Caki2 (cell line): ENCODE data around the gene AGAP1. TPM values are rescaled to one million over a fixed set of nuclear protein-coding genes. Genes with fewer than 3 reads are reported as not detected.

ENCODE experiments used
- DNase-seq: peaks from one replicate; pipeline ENCODE4 v3.0.0-alpha.2; 2015; ENCODE audit warnings: low read depth
- in situ Hi-C: cut with HindIII; loops from 2 replicates; pipeline ENCODE4 v1.10.0; 2016; ENCODE audit warnings: low sequenced_read_pairs, low pct_unique_long_range_greater_than_20kb, mixed read lengths
- total RNA-seq: library from RNA; depleted of rRNA; stranded (reverse); fragments of >200 nt; shearing (Covaris generic); gene quantifications from 2 replicates; pipeline ENCODE4 v1.2.3, GENCODE V29; 2014; ENCODE audit warnings: low replicate concordance

The AGAP1 gene
- total RNA-seq, 1 experiment from 2014 or later = 5.3 TPM

DNA sequence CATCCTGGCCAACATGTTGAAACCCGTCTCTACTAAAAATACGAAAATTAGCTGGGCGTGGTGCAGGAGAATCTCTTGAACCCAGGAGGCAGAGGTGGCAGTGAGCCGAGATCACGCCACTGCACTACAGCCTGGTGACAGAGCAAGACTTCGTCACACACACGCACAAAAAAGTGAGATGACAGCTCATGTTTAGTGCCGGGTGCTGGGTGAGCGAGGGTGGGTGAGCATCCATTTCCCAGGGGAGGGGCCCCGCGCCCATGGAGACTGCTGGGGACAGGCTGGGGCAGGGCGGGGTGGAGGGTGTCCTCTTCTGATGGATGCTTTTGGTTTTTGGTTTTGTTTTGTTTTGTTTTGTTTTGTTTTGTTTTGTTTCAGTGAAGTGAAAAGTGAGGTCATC is 467.9 kb downstream of the AGAP1 start:
- in situ Hi-C loops = no loop called here

DNA sequence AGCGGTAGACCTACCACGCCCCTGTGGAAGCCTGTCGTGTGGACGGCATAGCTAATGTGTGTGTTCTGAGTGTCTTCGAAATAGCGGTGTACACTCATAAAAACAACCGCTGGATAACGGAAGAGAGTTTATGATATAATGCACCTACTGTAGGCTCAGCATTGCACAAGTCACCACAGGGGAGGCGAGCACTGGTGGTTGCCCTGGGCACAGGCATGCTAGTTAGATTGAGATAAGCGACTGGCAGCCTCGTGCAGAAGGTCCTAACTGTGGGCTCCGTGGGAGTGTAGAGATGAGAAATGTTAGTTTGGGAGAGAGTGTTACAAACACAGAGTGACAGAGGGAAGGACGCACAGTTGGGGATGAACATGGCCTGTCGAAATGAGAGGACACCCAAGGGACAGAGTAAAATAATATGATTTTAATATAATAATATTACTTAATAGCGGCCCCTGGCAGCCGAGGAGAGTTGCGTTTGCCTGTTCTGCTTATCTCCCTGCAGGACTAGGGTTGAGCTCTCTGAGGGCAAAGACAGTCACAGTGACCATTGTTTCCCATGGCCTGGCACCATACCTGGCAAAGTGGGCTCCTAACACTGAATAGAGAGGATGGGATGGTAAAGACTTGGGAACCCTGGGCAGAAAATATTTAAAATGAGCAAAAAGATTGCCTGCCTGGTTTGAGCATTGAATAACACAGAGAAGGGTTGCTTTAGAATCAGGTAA is 470.2 kb downstream of the AGAP1 start:
- in situ Hi-C loops = no loop called here
- DNase-seq = no peak

More for the DNA sequence above, 467.9 kb downstream of the AGAP1 start:
- no peak for DNase-seq

DNA sequence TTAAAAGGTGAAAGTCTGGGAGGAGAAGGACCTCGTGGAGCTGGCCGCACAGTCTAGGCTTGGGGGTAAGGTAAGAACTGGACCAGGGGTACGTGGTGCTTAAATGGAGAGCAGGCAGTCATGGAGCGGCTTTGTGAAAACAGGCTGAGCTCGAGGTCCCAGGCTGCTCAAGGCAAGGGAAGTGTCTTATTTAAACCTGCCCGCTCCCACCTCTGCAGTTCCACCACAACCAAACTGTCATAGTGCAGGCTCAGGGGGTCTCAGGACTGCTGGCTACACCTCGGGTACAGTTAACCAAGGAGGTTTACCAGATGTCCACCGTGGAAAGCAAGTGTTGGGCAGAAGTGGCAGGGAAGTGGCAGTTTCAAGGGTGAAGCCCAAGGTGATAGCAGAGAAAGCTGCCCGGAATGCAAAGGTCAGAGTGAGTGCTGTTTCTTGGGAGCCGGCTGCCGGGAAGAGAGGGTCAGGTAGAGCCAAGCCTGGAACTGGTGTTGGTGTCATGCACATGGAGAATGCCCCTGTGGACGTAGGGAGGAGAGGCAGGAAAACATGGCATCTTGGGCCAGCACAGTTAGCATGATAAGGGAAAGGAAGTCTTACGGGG is 471.0 kb downstream of the AGAP1 start:
- in situ Hi-C loops = no loop called here
- DNase-seq = no peak

DNA sequence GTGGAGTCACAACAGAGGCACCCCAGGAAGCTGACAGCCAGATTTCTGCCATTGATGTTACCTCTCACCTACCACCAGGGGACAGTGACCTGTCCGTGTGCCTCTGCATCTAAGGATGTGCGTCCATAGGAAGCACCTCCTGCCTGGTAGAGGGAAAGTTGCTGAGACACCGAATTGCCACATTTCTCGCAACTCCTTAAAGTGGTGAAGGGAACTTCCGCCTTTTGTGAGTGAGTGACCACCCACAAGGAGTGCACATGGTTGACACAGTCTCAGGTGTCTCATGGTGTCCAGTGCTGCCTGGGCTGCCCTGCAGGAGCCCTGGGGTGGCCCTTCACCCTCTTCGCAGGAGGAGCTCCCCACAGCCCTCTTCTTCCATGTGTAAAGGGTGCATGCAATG is 472.6 kb downstream of the AGAP1 start:
- in situ Hi-C loops = no loop called here
- DNase-seq = no peak

DNA sequence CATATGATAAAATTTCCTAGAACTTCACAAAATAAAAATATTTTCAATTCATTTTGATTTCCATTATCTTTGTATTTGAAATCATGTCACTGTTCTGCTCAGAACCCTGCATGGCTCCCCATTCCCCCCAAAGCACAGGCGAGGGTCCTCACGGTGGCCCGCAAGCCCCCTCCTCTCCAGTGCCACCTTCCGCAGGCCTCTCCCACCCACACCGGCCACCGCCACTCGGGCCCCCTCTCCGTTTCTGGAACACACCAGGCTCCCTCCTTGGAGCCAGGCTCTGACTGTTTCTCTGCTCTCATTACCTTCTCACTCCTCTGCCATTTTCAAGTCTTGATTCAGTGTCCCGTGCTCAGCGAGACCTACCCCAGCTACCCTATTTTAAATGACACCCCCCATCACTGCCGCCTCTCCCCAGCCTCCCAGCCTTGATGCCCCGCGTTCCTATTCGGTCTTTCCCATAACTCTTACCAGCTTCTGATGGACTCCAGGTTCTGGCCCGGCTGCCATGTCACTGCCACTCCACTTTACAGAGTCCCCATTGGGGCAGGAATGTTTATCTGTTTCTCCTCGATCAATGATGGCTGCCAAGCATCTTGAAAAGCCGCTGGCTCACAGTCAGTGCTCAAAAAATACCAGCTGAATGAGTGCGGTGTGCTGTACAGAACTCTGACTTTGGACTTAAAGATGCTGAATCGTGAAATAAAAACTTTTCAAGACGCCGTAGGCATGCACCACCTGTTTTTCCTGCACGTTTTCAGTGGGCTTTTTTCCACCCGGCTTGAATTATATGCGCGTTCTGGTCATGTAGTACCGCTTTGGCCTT is 473.3 kb downstream of the AGAP1 start:
- in situ Hi-C loops = no loop called here
- DNase-seq = no peak

DNA sequence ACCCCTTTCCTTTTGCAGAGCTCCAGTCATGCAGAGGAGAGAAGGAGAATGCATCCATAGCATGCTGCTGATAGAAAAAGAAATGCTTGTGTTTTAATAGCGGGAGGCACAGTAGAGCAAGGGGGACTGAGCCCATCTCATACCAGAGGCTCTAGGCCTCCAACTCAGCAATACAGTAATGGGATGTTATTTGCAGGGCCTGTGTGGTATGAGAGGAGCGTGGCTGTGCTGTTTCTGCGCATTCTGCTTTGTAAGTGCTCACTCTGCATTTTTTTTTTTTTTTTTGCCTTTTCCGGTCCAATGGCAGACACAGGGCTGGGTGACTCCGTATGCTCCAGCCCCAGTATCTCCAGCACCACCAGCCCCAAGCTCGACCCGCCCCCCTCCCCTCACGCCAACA is 474.3 kb downstream of the AGAP1 start:
- no peak for DNase-seq
- in situ Hi-C loops = no loop called here

DNA sequence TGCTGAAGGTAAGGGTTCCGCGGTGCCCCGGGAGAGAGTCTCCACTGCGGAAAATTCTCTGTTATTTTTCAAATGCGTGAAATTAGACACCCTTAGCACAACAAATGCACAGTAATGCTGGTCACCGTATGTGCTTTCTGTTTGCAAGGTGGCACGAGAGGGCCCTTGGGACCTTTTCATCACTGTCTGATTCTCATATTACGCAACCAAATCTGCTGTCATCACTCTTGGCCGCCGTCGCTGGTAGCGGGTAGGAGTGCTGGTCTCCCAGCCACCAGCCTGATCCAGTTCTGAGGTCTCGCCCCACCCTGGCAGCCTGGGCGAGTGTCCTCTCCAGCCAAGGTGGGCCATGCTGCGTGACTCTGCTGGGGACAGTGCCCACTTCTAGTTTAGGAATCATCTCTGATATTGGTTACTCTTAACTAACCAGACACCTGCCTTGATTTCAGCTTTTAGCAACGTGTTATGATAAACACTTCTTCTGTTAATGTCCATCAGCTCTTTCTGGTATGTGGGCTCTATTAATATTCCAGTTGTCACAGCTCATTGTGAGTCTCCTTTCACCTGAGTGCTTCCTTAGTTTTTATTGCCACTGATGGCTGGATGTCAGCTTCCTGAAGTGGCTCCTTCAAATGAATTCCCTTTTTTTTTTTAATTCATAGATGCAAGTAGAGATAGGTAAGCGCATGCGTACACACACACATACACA is 474.9 kb downstream of the AGAP1 start:
- DNase-seq = no peak
- in situ Hi-C loops = no loop called here

DNA sequence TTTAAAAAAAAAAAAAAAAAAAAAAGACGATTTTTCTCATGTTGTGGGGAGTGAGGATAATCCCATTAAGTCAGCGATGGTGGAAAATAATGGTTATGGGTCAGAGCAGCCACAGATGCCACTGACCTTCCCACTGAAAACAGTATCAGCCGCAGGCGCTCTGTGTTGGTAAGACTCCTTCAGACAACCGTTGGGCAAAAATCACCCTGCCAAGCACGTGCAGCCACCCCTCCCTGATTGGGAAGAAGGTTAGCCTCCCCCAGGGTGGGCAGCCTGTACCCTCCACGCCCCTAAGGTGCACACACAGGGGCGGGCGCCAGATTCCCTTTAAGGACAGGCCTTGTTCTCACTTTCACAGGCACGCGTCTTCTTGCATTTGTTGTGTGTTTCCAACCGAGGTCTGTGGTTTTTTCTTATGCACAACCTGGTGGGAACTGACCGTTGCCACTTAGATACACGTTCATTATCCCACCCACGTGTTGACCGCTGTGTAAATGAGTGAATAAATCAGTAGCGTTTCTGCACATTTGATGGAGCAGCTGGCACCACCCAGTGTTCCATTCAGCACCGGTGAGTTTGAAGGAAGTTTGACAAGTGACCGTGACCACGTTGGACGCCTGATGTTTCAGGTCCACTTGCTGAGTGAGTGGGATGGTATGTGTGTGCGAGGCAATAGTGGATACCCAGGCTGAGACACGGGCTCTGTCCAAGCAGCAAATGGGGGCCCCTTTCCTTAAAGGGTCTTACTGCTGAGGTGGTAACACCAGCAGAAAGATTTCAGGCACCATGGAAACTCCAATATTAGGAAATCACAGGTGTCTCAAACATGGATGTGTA is 476.6 kb downstream of the AGAP1 start:
- in situ Hi-C loops = no loop called here
- no peak for DNase-seq

DNA sequence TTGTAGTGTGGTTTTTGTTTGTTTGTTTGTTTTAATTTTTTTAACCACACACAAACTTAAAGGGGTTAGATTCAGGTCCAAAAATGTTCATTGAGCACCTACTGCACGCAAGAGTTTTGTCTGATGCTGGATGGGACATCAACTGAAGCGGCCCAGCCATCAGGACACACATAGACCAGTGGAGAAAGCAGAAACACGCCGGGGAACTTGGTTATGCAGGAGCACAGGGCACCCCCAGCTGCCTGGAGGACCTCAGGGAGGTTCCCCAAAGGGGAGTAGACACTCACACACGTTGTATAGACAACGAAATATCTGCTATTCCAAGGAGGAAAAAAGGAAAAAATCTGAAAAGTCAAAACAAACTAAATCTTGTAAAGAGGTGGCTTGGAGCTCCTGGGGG is 482.7 kb downstream of the AGAP1 start:
- no peak for DNase-seq
- in situ Hi-C loops = no loop called here

DNA sequence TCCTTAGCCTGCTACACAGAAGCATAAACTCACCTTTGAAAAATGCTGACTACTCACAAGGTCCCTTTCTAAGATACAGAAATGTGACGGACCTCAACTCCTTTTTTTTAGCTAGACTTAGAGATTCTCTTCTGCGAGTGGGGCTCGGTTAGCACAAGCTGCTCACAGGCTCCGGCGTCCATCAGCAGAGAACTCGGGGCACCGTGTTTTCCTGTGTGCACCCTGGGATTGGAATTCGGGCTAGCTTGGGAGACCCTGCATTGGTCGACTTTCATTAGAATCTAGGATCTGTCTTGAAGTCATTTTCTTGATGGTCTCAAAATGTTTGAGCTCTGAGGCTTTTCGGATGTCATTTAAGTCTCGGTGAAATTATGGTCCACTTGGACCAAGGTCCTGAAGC is 483.1 kb downstream of the AGAP1 start:
- DNase-seq = no peak
- in situ Hi-C loops = no loop called here

DNA sequence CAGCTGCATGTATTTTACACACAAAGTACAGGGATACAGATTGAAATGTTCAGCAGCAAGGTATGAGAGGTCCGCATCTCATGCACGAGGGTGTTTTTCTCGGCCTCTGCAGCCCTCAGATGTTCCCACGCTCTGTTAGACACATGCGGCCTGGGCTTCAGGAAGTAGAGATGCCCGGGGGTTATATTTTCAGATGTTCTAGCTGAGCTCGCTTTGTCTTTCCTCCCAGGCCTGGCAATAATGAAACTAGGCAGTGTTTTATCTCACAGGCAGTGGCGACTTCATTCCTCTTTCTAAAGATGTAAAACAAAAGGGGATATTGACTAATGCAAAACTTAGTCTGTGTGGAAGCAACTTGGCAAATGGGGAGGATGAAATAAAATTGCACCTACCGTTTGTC is 483.6 kb downstream of the AGAP1 start:
- no peak for DNase-seq
- in situ Hi-C loops = no loop called here

DNA sequence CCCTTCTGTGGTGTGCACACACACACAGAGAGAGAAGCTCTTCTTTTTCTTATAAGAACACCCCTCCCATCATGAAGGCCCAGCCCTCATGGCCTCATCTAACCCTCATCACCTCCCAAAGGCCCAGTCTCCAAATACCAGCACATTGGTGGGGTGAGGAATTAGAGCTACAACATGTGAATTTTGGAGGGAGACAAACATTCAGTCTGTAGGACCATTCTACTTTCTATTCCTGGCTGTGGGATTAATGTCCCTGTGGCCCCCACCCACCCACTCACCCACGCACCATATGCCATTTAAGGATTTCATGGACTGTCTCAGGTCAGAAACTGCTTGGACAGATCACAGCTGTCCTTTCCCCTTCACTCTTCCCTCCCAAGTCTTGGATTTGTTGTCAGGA is 484.2 kb downstream of the AGAP1 start:
- DNase-seq = no peak
- in situ Hi-C loops = no loop called here

DNA sequence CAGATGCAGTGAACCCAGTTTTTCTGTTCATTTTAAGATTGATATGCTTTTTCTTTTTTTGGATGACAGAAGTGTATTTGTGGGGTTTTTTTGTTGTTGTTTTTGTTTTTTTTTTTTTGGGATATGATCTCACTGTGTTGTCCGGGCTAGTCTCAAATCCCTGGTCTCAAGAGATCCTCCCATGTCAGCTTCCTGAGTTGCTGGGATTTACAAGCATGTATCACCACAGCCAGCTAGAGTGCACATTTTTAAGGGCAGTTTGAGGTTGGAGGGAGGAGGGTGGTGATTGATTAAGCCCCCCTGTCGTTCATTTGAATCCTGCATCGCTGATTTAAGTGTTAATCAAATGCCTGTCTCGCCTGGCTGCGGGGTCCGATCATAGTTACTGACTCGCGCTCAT is 485.2 kb downstream of the AGAP1 start:
- DNase-seq = no peak
- in situ Hi-C loops = no loop called here

DNA sequence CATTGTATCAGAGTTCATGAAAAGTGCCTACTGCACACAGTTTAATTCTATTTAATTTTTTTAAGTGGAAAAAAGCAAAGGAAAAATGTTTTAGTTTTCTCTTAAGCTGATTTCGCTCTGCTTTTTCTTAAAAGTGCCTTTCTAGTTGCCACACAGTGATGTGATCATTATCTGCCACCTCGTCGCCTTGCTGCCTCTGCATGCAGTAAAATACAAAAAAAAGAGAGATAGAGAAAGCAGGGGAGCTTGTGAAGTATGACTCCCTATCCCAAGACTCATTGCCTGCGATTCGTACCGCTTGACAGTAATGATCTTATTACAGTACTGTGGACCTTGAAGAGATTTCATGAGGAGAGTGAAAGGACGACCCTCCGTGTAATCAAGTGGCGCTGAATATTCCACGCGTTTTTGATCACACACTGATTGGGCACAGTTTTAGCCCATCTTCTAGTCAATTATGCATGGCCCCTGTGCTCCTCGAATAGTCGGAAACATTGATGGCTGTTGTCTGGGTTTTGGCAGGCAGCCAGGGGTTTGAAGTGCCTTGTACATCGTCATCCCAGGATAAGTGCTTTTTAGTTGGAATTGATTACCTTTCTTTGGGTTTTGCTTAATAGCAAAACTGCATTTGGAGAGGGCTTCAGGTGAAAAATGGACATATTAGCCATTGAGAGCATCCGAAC is 486.1 kb downstream of the AGAP1 start:
- in situ Hi-C loops = no loop called here
- DNase-seq = no peak

DNA sequence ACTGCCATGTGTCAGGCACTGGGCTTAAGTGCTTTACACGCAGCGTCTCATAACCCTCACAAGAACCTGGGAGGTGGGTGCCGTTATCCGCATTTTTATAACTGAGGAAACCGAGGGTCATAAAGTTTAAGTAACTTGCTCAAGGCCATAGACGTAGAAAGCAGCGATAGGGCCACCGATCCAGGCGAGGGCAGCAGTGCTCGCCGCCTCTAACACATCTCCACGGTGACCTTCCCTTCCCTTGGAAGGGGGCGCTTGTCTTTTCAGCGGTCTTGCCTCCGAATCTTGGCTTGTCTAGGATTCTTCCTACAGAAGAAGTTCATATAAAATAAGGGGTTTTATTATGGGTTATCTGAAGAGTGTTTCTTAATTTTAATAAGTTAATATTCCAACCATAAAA is 487.8 kb downstream of the AGAP1 start:
- DNase-seq = no peak
- in situ Hi-C loops = no loop called here

DNA sequence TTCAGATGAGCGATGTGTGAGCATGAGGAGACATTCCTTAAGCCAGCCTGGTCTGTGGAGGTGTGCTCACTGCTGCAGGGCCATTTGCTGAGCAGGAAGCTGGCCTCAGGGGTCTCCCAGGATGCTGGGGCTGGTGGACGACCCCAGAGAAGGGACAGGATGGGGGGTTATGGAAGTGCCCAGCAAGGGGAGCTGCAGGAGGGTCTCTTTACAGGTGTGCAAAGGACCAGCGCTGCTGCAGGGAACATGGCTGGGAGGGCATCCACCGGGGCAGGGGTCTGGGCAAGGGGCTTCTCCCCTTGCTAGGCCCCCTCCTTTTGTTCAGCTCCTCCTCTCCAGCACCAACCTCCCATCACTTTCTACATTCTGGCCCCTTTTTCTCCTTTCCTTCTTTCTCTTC is 489.2 kb downstream of the AGAP1 start:
- DNase-seq = no peak
- in situ Hi-C loops = no loop called here

DNA sequence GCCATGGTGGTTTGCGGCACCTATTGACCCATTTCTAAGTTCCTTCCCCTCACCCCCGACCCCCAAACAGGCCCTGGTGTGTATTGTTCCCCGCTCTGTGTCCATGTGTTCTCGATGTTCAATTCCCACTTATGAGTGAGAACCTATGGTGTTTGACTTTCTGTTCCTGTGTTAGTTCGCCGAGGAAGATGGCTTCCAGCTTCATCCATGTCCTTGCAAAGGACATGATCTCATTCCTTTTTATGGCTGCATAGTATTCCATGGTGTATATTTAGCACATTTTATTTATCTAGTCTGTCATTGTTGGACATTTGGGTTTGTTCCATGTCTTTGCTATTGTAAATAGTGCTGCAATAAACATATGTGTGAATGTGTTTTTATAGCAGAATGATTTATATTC is 490.7 kb downstream of the AGAP1 start:
- DNase-seq = no peak
- in situ Hi-C loops = no loop called here

DNA sequence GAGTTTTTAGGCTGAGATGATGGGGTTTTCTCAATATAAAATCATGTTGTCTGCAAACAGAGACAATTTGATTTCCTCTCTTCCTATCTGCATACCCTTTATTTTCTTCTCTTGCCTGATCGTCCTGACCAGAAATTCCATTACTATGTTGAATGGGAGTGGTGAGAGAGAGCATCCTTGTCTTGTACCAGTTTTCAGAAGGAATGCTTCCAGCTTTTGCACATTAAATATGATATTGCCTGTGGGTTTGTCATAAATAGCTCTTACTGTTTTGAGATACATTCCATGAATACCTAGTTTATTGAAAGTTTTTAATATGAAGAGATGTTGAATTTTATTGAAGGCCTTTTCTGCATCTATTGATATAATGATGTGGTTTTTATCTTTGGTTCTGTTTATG is 492.5 kb downstream of the AGAP1 start:
- DNase-seq = no peak
- in situ Hi-C loops = no loop called here
